Measurements from ENCODE around the gene EPB41L1.

Gene EPB41L1

GRCh38 chr20:36277546-36277945, 123.0 kb downstream of the EPB41L1 start:
- no peak for DNase-seq (ENCODE audit: low read depth in 2 of 2)

GRCh38 chr20:36279362-36279761, 124.8 kb downstream of the EPB41L1 start:
- DNase-seq (ENCODE audit: low read depth in 2 of 2), result no peak

GRCh38 chr20:36279776-36280175, 125.2 kb downstream of the EPB41L1 start:
- no peak for DNase-seq (ENCODE audit: low read depth in 2 of 2)

GRCh38 chr20:36281785-36282380, 127.3 kb downstream of the EPB41L1 start:
- no peak for DNase-seq (ENCODE audit: low read depth in 2 of 2)

All from stimulated activated CD8-positive, alpha-beta memory T cell treated with anti-CD3 and anti-CD28 coated beads, Interleukin-15, amount 100 ng/mL, for 4 hours (primary cell).